H7 (cell line): ENCODE results near the gene PROX1. TPM values are rescaled to one million over a fixed set of nuclear protein-coding genes. Genes with fewer than 3 reads are reported as not detected.

Source experiments
- DNase-seq: peaks from one replicate; pipeline ENCODE4 v3.0.0; 2012
- H3K27me3 ChIP-seq: 2 replicates; pipeline ENCODE4 v1.6.0; 2011; ENCODE audit warnings: mild to moderate bottlenecking, low read length; ENCODE audit not compliant: control insufficient read depth, insufficient read depth
- H3K36me3 ChIP-seq: replicated peaks from 2 replicates; pipeline ENCODE4 v1.5.1; 2011; ENCODE audit warnings: low read length; ENCODE audit not compliant: control insufficient read depth, insufficient read depth
- H3K4me3 ChIP-seq: 2 replicates; pipeline ENCODE4 v1.5.1; 2011; ENCODE audit warnings: low read depth, mild to moderate bottlenecking, control low read depth, low read length, moderate library complexity; ENCODE audit not compliant: insufficient read depth
- total RNA-seq: library from RNA; depleted of rRNA; stranded (reverse); fragments of >200 nt; shearing (Covaris generic); gene quantifications from 2 replicates; pipeline ENCODE4 v1.2.3, GENCODE V29; 2014

Gene PROX1
- total RNA-seq, 1 experiment from 2014 or later, result 2.3 TPM

GRCh38 chr1:213999732-214000131, 12.0 kb downstream of the PROX1 start:
- no peak overlapping the region for H3K4me3 ChIP-seq
- no peak for DNase-seq
- no peaks in the 10 kb centered on the region for H3K27me3 ChIP-seq

GRCh38 chr1:214002060-214002459, 14.3 kb downstream of the PROX1 start:
- Histone ChIP-seq H3K27me3 (no peaks in the 10 kb centered on the region), H3K4me3 (no peak overlapping the region), H3K36me3 (no peaks in the 10 kb centered on the region)
- DNase-seq, result no peak

More at GRCh38 chr1:213999732-214000131, 12.0 kb downstream of the PROX1 start:
- no peaks in the 10 kb centered on the region for H3K36me3 ChIP-seq

- no peaks in the 10 kb centered on the region for H3K36me3 ChIP-seq
- DNase-seq, result no peak
- H3K4me3 ChIP-seq, result no peak overlapping the region
- no peaks in the 10 kb centered on the region for H3K27me3 ChIP-seq
These were observed 14.7 kb downstream of the PROX1 start for GRCh38 chr1:214002472-214002871.

GRCh38 chr1:214003233-214003632, 15.5 kb downstream of the PROX1 start:
- DNase-seq, result no peak
- Histone ChIP-seq H3K4me3 (no peak overlapping the region), H3K27me3 (no peaks in the 10 kb centered on the region), H3K36me3 (no peaks in the 10 kb centered on the region)

GRCh38 chr1:214004014-214004413, 16.2 kb downstream of the PROX1 start:
- no peak overlapping the region for H3K4me3 ChIP-seq
- H3K27me3 ChIP-seq, result no peaks in the 10 kb centered on the region
- DNase-seq, result no peak
- no peaks in the 10 kb centered on the region for H3K36me3 ChIP-seq

- no peaks in the 10 kb centered on the region for H3K36me3 ChIP-seq
- H3K4me3 ChIP-seq, result no peak overlapping the region
- no peak for DNase-seq
- no peaks in the 10 kb centered on the region for H3K27me3 ChIP-seq
These were observed 17.0 kb downstream of the PROX1 start for GRCh38 chr1:214004795-214005194.

- no peak for DNase-seq
These were observed 17.9 kb downstream of the PROX1 start for GRCh38 chr1:214005708-214006107.

GRCh38 chr1:214006845-214007244, 19.1 kb downstream of the PROX1 start:
- no peak overlapping the region for H3K4me3 ChIP-seq
- no peaks in the 10 kb centered on the region for H3K27me3 ChIP-seq
- no peak for DNase-seq
- no peaks in the 10 kb centered on the region for H3K36me3 ChIP-seq

More at GRCh38 chr1:214005708-214006107, 17.9 kb downstream of the PROX1 start:
- H3K27me3 ChIP-seq, result no peaks in the 10 kb centered on the region
- no peak overlapping the region for H3K4me3 ChIP-seq
- H3K36me3 ChIP-seq, result no peaks in the 10 kb centered on the region

GRCh38 chr1:214008347-214008746, 20.6 kb downstream of the PROX1 start:
- Histone ChIP-seq H3K4me3 (no peak overlapping the region), H3K27me3 (no peaks in the 10 kb centered on the region), H3K36me3 (no peaks in the 10 kb centered on the region)
- DNase-seq, result no peak

GRCh38 chr1:214008791-214009422, 21.1 kb downstream of the PROX1 start:
- no peaks in the 10 kb centered on the region for H3K36me3 ChIP-seq
- H3K27me3 ChIP-seq, result no peaks in the 10 kb centered on the region
- DNase-seq, result no peak

GRCh38 chr1:214009423-214010196, 21.8 kb downstream of the PROX1 start:
- DNase-seq, result no peak
- no peaks in the 10 kb centered on the region for H3K27me3 ChIP-seq
- H3K4me3 ChIP-seq, result no peak overlapping the region
- H3K36me3 ChIP-seq, result no peaks in the 10 kb centered on the region

More at GRCh38 chr1:214008791-214009422, 21.1 kb downstream of the PROX1 start:
- H3K4me3 ChIP-seq, result no peak overlapping the region

- Histone ChIP-seq H3K27me3 (no peaks in the 10 kb centered on the region), H3K4me3 (no peak overlapping the region), H3K36me3 (no peaks in the 10 kb centered on the region)
- DNase-seq, result no peak
These were observed 22.4 kb downstream of the PROX1 start for GRCh38 chr1:214010197-214010573.

- Histone ChIP-seq H3K36me3 (no peaks in the 10 kb centered on the region), H3K27me3 (no peaks in the 10 kb centered on the region), H3K4me3 (no peak overlapping the region)
- no peak for DNase-seq
These were observed 22.9 kb downstream of the PROX1 start for GRCh38 chr1:214010717-214011116.

GRCh38 chr1:214012418-214012817, 24.6 kb downstream of the PROX1 start:
- H3K36me3 ChIP-seq, result no peaks in the 10 kb centered on the region
- DNase-seq, result no peak
- no peaks in the 10 kb centered on the region for H3K27me3 ChIP-seq
- H3K4me3 ChIP-seq, result no peak overlapping the region

- H3K36me3 ChIP-seq, result no peaks in the 10 kb centered on the region
- DNase-seq, result no peak
- no peak overlapping the region for H3K4me3 ChIP-seq
- H3K27me3 ChIP-seq, result no peaks in the 10 kb centered on the region
These were observed 26.0 kb downstream of the PROX1 start for GRCh38 chr1:214013614-214014377.
